Inflammatory macrophage treated with lipopolysaccharide for 4 hours (primary cell): Measurements from ENCODE around the gene P2RX3.
"Not testable (repeated sequence)": the region's sequence is repeated elsewhere in the genome, so short reads cannot be mapped to it uniquely, and the experiment has no call there.

ENCODE experiments used
- DNase-seq: peaks from one replicate; pipeline ENCODE4 v3.0.0-alpha.2; 2020

The P2RX3 gene

DNA sequence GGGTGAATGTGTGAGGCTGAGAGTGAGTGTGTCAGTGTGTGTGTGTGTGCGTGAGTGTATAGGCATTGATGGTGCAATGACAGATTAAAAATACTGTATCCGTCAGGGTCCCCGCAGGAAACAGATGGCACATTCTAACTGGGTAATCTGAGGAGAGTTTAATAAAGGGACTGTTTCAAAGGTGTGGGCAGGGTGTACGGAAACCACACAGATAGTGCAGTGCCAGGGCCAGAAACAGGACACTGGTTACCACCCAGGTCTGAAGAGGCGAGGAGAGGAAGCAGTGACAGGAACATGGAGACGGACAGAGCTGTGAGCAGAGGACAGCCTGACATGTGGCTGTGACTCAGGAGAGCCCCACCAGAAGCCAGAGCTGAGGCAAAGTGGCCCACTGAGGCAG lies 16.5 kb downstream of the P2RX3 start:
- peak; percentile 62 for DNase-seq

GRCh38 chr11:57356268-57356667 lies 18.1 kb downstream of the P2RX3 start:
- DNase-seq: peak; percentile 70

GRCh38 chr11:57357310-57357709 lies 19.2 kb downstream of the P2RX3 start:
- no peak for DNase-seq

DNA sequence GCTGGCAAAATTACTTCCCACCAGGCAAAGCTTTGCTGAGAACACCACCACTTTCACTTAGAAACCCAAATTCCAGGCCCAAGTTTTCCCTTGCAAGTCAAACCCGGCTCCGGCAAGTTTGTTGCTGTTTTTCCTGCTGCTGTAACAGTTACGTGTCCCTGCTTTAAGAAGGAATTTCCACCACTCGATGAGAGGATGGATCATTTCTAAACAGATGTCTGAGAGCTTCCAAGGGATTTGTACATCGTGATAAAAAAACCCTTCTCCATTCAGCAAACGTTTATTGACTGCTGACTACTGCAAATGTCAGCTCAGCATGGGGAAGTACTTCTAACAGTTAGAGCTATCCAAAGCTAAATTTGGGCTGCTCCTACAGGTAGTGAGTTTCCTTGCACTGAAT lies 19.7 kb downstream of the P2RX3 start:
- DNase-seq: peak; percentile 21

GRCh38 chr11:57358543-57358961 lies 20.4 kb downstream of the P2RX3 start:
- peak; percentile 24 for DNase-seq

- DNase-seq: no peak
Observed at GRCh38 chr11:57358991-57359390, 20.8 kb downstream of the P2RX3 start.

DNA sequence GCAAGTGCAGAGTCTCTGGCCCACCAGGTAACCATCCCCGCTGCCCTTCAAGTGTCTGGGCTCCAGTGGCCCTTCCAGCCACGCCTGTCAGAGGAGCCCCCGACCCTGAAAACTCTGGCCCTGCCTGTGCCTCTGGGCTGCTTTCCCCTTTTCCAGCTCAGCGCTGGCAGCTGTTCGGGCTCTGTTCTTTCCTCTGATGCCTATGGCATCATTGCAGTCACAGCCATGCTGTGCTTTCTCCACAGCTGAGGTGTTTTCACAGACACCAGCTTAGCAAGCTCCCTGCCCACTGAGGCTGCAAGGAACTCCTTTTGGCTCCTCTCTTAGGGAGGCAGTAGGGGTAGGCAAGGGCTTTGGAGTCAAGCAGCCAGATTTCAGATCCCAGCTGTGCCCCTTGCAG lies 21.2 kb downstream of the P2RX3 start:
- DNase-seq: no peak

DNA sequence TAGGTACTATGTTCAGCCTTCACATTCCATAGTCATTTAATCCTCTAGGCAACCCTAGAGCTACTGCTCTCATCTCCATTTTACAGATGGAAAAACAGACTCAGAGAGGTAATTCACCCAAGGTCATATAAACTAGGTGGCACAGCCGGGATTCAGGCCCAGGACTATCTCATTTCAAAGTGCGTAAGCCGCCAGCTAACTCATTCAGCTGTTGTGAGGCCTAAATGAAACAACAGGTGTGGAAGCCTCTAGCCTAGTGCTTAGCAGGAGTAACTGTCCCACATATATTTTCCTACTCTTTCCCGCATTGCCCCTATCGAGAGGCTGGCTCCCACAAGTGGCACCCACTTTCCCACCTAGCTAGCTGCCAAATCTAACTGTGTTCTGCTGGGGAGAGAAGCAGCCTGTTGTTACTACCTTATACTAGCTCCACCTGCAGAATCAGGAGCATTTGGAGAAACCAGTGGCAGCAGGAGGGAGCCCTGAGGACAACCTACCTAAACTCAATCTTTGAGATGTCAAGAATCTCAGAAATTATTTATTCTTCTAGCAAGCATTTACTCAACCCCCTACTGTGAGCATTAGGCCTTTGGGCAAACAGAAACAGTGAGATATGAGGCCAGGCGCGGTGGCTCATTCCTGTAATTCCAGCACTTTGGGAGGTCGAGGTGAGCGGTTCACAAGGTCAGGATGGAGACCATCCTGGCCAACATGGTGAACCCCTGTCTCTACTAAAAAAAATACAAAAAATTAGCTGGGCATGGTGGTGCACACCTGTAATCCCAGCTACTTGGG lies 21.9 kb downstream of the P2RX3 start:
- no peak for DNase-seq

DNA sequence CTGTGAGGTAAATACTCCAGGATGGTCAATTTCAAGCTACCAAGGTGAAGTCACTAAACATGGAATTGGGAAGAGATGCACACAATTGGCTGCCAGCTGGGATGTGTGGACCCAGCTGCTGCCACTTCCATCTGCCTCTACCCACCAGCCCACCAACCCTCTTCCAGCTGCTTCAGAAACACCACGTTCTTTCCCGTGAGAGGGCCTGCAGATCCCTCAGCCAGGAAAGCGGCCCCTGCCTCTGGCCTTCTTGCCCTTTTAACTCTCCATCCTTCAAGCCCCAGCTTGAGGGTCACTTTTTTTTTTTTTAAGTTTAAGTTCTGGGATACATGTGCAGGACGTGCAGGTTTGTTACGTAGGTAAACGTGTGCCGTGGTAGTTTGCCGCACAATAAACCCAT lies 22.8 kb downstream of the P2RX3 start:
- DNase-seq: no peak

DNA sequence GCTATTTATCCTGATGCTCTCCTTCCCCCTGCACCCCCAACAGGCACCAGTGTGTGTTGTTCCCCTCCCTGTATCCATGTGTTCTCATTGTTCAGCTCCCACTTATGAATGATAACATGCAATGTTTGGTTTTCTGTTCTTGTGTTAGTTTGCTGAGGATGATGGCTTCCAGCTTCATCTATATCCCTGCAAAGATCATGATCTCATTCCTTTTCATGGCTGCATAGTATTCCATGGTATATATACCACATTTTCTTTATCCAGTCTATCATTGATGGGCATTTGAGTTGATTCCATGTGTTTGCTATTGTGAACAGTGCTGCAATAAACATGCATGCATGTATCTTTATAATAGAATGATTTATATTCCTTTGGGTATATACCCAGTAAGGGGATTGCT lies 23.3 kb downstream of the P2RX3 start:
- DNase-seq: not testable (repeated sequence)

GRCh38 chr11:57361926-57362325 lies 23.8 kb downstream of the P2RX3 start:
- no peak for DNase-seq

- no peak for DNase-seq
Observed at GRCh38 chr11:57363131-57364080, 25.3 kb downstream of the P2RX3 start.

DNA sequence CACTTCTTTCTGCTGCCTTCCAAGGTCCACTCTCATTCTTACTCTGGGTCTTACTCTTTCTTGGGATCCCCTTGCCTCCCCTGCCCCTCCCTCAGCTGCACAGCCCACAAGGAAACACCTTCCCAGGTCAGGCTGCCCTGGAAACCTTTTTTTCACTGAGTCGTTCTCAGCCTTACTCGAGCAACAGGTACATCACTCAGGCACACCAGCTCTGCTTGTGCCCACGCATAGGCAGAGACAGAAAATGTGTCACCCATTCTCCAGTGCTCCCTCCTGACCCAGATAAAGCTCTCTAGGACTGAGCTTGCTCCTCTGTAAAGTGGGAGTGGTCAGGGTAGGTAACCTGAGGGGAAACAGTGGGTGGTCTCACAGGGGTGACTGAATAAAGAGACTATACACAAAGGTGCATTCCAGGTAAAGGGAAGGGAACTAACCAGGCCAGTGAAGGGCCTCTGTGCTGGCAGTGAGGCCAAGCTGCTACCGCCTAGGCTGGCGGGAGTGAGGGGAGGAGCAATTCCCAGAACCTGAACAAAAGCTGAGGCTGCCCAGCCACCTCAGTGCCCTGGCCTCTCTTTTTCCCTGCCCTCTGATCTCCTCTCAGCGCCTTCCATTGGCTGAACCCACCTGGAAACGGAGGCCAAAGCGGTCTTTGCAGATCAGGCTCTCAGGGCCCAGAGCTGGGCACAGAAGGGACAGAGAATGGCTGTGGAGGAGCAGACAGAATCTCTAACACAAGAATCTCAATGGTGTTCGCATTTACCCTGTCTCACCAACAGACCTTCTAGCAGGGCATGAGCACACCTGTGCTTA lies 26.9 kb downstream of the P2RX3 start:
- no peak for DNase-seq

DNA sequence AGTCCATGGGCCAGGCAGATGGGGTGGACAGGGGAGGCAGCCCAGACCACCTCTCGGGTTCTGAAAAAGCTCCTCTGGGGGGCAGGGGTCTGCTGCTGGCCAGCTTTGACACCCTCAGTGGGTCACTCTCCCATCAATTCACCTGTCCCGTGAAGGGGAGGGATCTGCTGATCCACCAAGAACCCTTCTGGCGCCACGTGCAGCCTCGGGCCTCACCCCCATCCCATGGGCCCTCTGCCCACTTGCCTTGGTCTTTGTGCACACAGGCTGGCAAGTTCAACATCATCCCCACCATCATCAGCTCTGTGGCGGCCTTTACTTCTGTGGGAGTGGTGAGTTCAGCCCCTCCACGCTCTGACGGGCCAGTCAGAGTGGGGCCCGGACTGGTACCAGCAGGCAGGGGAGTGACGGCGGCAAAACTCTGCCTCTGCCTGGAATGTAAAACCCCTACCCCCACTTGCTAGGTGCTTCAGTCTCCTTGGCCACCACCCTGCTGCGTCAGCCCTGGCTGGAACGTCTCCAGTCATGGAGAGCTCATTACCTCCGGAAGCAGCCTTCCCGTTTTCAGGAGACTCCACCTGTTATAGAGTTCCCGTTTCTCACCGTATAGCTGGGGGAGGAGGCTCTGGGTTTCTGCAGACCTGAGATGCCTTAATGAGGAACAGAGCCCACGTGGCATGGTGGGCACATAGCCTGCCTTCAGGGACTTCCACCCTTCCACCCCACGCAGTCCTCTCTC lies 30.1 kb downstream of the P2RX3 start:
- DNase-seq: peak; percentile 36

GRCh38 chr11:57368845-57369232 lies 30.7 kb downstream of the P2RX3 start:
- DNase-seq: no peak

- DNase-seq: peak; percentile 10
Observed at GRCh38 chr11:57370251-57370650, 32.1 kb downstream of the P2RX3 start.

DNA sequence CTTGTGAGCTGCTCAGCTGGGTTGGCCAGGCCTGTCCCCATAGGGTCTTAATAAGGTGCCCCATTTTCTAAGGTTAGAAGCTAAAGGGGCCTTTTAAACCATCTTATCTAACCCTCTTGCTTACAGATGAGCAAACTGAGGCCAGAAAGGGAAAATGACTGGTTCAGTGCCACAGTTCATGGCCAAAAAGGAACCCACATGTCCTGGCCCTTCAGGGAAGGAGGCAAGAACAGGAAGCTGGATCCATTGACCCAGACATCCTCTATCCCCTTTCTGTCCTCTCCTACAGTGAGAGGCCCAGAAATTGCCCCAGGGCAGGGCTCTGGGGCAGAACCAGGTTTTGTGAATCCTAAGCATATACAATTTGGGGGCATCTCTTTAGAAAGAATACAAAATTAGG lies 32.8 kb downstream of the P2RX3 start:
- peak; percentile 13 for DNase-seq

GRCh38 chr11:57373146-57373545 lies 35.0 kb downstream of the P2RX3 start:
- no peak for DNase-seq

DNA sequence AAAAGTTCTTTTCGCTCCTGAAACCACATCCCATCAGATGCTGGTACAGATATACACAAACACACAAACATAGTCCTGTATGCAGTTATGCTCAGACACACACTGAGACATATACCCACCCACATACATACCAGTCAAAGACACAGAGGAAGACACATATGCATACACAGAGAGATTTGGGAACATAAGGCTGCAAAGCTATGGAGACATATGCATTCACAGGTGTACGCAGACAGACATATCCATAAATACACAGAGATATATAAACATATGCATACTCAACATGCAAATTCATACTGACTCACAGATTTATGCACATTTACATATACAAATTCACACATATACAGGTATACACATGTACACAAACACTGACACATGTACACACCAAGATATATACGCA lies 36.8 kb downstream of the P2RX3 start:
- DNase-seq: no peak

DNA sequence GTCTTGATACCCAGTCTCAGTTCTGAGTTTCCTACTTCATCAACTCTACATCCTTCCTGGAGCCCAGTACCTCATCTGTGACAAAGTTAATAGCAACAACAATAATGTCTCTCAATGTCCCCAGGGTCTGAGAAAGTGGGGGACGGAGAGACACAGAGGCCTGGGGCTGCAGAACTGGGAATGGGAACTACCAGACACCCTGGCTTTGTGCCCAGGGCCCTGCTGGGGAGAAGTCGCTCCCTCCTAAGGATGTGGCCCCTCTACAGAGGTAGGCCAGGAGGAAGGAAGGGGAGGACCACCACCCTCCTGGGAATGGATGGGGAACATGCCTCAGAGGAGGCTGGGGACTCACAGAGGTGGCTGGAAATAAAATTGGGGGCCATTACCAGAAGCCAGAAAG lies 37.3 kb downstream of the P2RX3 start:
- DNase-seq: no peak

DNA sequence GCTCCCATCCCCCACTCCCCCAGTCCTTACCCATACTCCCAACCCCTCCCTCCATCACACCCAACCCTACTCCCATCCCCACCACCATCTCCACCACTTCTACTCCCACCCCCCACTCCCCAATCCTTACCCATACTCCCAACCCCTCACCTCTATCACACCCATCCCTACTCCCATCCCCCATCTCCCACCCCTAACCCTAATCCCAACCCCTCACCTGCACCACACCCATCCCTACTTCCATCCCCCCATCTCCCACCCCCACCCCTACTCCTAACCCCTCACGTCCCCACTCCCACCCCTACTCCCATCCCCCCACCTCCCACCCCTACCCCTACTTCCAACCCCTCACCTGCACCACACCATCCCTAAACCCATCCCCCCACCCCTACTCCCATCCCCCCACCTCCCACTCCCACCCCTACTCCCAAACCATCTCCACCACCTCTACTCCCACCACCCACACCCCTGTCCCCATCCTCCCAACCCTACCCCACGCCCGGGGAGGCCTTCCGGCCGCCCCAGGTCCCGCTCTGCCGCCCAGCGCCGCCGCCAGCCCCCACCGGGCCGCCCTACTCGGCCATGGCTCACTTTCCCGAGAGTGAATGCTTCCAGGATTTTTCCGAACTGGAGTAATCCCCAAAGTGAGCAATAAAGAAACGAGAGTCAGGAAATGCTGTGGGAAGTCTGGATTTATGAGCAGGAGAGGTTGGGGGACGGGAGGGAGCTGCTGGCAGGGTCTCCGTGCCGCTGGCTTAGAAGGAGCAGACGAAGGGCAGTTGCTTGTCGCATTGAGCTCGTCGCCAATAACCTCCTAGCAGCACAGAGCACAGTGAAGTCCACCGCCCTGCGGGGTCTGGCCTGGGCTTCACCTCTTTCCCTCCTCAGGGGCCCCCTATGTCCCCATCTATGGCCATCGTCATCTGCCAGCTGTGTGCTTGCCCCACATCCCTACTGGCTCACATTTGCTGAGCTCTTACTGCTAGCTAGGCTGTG lies 38.2 kb downstream of the P2RX3 start:
- DNase-seq: no peak
